Activated naive CD4-positive, alpha-beta T cell (primary cell): Measurements from ENCODE around the gene PSMA6.
"Not testable (repeated sequence)": the region's sequence is repeated elsewhere in the genome, so short reads cannot be mapped to it uniquely, and the experiment has no call there.

Experiments used
- DNase-seq, 4 experiments: peaks; one replicate each; lab custom pipeline; 2025; lab: John Stamatoyannopoulos, UW

The PSMA6 gene

GRCh38 chr14:35285168-35286002 lies 6.8 kb upstream of the PSMA6 start:
- no peak for DNase-seq

GRCh38 chr14:35286003-35286600 lies 6.1 kb upstream of the PSMA6 start:
- DNase-seq = no peak

DNA sequence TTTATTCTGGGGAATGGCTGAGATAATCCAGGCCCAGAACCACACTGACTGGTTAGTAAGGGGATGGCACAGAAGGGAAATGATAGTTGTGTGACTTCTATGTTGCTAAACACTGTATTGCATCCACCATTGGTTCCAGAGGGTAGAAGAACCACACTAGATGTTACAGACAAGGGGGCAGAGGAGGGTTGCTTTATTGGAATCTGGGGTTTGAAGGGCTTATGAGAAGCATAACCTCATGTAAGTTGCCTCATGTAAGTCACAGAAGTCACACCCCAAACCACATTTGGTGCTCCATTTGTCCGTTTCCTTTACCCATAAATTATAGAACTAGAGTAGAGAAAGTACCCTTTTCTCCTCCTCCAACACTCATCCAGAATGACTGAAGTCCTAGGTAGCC lies 5.5 kb upstream of the PSMA6 start:
- DNase-seq = no peak

DNA sequence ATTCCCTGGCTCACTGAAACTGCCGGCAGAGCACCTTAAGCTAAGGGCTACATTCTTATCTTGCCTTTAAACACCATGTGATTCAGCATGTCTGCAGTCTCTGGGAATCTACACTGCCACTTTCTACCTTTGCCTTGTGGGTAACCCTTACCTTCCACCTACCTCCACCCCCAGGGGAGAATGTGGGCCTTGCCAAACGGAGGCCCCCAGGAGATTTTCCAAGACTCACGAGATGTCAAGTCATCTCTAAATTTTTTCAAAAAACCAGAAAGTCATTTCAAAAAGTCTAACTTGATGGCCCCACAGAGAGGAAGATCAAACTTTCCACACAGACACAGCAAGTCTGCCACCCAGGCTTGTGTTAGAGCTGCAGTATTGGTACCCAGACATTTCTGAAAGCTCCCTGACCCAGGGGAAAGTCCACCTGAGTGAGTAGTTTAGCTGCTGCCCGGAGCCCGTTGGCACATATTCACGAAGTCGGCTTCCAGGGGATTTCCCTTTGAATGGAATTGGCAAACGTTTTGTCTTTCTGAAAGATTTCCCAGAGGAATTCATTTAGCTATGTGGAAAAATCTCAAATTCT lies 4.7 kb upstream of the PSMA6 start:
- DNase-seq = no peak

GRCh38 chr14:35289623-35290022 lies 2.6 kb upstream of the PSMA6 start:
- DNase-seq = no peak

GRCh38 chr14:35292770-35293561 lies 784 bp downstream of the PSMA6 start:
- no peak for DNase-seq

DNA sequence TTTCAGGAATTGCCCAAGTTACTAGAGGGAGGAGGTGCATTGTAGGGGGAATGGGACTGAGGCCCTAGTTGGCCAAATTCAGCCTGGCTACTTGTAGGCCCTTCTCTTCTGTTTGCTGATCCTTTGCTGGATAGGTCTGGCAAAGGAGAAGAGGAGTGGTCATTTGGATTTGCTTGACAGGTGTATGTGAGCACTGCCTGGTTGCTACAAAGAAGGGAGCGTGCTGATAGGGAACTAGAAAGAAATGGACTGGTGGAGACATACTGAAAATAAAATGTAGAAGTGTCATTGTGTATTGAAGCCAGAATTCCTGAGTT lies 3.6 kb downstream of the PSMA6 start:
- DNase-seq = no peak

DNA sequence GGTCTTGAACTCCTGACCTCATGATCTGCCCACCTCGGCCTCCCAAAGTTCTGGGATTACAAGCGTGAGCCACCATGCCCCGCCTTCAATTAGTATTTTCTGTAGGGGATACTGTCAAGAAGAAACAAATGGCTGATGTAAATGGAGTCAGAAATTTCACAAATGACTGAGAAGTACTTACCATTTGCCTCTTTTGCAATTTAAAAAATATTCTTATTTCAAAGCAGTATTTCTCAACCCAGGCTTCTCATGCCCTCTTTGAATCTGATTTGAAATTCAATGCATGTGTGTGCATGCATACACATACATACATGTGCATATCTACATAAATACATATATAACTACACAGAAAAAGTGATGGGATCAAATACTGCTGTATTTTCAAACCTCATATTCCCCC lies 4.4 kb downstream of the PSMA6 start:
- no peak for DNase-seq

DNA sequence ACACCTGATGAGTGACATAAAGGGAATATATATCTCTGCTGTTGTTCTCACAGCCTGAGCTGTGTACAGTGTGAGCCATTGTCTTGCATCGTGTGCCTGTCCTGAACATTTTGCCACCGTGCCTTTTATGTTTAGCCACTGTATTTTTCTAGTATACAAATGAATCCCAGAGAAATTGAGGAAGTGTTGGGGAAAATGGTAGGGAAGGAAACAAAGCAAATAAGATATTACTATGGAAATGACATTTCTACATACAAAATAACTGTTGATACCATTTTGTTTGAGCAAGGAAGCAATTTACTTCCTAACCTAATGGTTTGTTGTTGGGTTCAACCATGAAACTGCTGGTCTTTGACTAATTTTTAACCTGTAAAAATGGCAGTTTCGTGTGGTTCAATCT lies 5.5 kb downstream of the PSMA6 start:
- no peak for DNase-seq

DNA sequence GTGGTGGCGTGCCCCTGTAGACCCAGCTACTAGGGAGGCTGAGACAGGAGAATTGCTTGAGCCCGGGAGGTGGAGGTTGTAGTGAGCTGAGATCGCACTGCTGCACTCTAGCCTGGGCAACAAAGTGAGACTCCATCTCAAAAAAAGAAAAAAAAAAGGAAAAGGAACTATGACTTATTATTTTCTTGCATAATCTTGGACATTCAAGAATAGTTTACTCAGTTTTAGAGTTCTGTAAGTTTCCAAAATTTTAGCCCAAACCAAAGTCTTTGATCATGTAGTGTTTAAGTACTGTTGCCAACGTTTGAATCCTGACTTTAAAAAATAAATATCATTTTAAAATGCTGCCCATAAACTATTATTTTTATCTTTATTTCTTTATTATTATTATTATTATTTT lies 6.2 kb downstream of the PSMA6 start:
- DNase-seq = no peak

DNA sequence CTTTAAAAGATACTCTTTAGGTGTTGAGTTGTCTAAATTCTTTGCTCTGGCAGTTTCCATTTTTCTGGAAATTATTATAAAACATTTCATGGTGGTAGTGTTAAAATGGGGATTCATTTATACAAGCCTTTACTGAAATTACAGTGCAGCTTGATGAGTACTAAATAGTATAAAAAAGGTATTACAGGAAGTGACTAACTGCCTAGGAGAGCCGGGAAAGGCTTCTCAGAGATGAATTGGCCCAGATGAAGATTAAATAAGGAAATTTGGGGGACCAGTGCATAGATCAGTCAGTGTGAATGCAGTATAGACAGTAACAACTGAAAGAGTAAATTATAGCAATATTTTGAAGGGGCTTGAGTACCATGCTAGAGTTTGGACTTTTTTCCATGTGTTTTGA lies 7.5 kb downstream of the PSMA6 start:
- DNase-seq = no peak

- DNase-seq = no peak
These were observed 8.0 kb downstream of the PSMA6 start for GRCh38 chr14:35300228-35300627.

GRCh38 chr14:35301334-35301733 lies 9.2 kb downstream of the PSMA6 start:
- not testable (repeated sequence) for DNase-seq

DNA sequence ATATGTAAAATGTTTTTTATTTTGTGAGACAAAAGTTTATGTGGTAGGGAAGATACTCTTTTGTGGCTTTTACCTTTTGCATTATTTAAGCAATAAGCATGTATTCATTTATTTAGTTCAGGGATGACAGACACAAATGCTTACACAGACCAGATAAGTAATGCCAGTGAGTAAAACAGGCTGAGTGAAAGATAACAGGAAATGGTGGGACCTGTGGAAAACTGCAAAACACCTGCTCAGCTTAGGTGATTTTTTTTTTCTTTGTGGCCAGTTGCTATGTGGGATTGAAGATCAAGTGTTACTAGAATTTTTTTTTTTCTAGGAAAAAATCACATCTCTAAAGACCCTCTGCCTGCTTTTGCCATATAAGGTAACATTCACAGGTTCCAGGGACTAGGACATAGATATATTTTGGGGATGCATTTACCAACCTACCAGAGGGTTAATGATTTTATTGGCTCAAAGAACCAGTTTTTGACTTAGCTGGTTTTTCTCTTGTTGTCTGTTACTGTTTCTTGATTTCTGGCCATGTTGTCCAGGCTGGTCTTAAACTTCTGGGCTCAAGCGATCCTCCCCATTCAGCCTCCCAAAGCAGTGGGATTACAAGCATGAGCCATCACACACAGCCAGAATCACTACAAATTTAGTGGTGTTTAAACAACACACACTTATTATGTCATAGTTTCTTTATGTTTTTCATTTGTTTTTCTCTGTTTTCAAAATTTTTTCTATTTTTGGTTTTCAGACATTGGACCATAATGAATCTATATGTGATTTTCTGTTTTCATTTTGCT lies 9.8 kb downstream of the PSMA6 start:
- no peak for DNase-seq

DNA sequence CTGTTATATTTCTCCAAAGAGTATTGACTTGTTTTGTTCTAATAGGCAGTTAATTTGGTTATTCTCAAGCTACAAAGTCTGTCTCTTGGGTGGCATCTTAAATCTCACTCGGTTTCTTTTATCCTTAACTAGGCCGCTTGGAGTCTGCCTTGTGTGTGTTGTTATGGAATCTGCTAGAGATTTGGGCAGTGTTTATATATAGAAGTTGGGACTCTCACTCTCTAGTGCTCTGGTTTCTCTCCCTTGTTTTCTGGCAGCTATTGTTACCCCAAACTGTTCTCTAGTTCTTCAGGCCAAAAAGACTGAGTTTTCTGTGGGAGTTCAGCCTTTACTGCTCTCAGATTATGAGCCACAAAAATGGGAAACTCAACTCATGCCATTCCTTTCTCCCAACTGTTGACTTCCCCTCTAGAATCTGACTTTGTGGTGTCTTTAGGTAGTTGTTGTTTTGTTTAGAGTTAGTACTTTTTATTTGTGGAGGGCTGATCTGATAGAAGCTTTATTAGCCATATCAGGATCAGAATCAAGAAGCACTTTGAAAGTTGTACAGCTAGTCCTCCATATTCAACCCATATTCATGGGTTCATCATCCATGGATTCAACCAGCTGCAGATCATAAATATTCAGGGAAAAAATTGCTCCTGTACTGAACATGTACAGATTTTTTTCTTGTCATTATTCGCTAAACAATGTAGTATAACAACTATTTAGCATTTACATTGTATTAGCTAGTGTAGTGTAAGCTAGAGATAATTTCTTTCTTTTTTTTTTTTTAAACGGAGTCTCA lies 11.2 kb downstream of the PSMA6 start:
- no peak for DNase-seq

DNA sequence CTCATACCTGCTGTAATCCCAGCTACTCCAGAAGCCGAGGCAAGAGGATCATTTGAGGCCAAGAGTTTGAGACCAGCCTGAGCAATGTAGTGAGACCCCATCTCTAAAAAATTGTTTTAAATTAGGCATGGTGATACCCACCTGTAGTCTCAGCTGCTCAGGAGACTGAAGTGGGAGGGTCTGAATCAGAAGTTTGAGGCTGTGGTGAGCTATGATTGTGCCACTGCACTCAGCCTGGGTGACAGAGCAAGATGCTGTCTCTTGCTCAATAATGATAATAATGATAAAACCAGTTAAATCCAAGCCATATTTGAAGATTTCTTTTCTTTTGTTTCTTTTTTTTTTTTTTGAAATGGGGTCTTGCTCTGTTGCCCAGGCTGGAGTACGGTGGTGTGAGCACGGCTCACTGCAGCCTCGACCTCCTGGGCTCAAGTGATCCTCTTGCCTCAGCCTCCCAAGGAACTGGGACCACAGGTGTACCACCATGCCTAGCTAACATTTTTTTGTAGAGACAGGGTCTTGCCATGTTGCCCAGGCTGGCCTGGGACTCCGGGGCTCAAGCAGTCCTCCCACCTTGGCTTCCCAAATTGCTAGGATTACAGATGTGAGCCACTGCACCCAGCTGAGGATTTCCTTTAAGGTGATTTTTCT lies 12.8 kb downstream of the PSMA6 start:
- no peak for DNase-seq

DNA sequence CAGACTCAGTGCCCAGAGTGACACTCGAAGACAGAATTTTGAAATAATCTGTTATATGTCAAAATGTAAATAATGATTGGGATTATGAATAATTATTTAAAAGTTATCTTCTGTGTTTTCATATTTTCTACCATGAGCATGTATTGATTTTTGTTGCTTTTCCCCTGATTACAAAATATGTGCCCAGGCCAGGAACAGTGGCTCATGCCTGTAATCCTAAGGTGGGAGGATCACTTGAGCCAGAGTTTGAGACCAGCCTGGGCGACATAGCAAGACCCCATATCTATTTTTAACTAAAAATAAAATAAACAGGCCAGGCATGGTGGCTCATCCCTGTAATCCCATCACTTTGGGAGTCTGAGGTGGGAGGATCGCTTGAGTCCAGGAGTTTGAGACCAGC lies 13.5 kb downstream of the PSMA6 start:
- DNase-seq = no peak

DNA sequence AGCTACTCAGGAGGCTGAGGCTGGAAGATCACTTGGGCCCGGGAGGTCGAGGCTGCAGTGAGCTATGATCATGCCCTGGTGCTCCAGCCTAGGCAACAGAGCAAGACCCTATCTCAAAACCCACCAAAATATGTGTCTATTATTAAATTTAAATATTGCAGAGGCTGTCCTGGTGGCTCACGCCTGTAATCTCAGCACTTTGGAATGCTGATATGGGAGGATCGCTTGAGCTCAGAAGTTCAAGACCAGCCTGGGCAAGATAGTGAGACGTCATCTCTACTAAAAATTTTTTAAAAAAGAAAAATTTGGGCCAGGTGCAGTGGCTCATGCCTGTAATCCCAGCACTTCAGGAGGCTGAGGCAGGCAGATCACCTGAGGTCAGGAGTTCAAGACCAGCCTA lies 13.9 kb downstream of the PSMA6 start:
- no peak for DNase-seq

DNA sequence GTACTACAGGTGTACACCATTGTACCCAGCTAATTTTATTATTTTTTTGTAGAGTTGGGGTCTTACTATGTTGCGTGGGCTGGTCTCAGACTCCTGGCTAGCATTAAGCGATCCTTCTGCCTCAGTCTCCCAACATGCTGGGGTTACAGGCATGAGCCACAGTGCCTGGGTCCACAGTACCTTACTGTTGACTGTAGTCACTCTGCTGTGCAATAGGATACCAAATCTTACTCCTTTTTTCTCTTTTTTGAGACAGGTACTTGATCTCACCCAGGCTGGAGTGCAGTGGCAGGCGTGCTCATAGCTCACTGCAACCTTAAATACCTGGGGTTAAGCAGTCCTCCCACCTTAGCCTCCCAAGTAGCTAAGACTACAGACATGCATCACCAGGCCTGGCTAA lies 25.6 kb downstream of the PSMA6 start:
- no peak for DNase-seq

DNA sequence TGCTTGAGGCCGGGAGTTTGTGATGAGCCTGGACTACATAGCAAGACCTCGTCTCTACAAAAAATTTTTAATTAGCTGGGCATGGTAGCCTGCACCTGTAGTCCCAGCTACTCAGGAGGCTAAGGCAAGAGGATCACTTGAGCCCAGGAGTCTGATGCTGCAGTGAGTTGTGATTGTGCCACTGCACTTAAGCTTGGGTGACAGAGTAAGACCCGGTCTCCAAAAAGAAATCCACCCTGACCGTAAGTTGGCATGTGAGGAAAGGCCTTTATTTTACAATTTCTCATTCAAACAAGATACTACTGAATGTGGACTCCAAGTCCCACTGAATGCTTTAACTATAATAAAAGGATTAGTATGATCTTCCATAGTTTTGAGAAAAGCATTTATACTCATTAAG lies 27.3 kb downstream of the PSMA6 start:
- DNase-seq = no peak

GRCh38 chr14:35320472-35320871 lies 28.3 kb downstream of the PSMA6 start:
- DNase-seq = no peak
